GM19238 (cell line): ENCODE results near the gene CNGA2.

Experiments
- DNase-seq: peaks from one replicate; pipeline ENCODE4 v3.0.0; 2011; ENCODE audit warnings: low spot score; ENCODE audit not compliant: insufficient read length

Gene CNGA2

DNA sequence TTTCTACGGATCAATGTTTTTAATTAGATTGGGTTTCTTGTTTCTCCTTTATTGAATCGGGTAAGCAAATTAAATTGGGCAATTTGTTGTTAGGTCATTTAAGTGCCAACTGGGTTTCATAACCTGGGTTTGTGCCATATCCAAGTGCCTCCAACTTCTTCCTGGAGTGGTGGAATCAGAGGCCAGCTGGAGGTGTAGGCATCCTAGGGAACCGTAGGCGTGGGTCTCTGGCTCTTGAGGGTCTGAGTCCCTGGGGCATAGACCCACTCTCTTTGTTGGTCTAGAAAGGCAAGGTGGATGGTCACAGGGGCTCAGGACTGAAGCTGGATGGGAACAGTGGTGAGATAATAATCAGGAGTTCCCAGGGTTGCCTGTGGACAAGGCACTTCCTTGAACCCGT is 18.3 kb downstream of the CNGA2 start:
- DNase-seq: no peak

DNA sequence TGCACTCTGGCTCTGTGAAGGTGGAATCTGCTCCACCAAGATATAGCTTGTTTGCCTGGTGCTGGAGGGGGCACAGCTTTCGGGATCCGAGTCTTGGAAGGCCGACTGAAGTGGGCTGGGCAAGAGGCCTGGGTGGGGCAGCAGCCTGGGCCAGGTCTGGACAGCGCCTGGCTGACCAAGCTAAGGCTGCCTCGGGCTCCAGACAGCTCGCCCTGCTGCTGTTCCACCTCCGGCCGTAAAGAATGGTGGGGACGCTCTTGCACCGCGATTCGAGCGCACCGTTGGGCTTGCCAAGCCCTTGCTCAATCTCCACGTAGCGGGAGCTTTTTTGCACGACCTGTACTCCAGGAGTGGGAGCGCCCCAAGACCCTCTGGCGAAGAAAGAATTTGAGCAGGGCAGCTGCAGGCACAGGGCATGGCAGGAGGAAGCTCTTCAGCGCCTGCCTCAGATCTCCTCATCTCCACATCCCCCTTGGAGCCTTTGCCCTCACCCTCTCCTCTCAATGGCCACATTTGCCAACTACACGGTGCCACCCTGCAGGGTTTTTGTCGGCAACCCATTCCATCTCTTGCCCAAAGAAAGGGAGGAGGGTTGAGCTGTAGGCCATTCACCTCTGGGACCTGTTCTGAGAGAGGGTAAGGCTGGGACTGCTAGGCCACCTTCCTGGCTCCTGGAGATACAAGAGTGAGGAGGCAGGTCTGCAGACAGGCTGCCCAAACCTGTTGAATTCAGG is 18.9 kb downstream of the CNGA2 start:
- DNase-seq: peak; percentile 20

DNA sequence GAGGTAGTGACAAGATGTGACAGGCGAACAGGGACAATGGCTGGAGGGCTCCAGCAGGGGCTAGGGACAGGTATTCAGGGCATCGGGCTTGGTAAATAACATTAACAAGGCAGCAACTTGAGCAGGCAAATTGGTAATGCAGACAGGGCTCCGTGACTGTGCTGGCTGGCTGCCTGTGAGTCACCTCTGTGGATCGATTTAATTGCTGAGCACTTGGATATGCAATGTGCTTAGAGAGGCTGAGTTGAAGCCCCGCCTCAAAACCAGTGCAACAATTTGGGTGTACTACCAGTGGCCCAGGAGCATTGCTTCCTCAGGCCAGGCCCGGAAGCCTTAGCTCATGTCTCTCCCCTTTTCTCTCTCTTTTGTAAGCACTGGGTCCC is 19.5 kb downstream of the CNGA2 start:
- DNase-seq: no peak

DNA sequence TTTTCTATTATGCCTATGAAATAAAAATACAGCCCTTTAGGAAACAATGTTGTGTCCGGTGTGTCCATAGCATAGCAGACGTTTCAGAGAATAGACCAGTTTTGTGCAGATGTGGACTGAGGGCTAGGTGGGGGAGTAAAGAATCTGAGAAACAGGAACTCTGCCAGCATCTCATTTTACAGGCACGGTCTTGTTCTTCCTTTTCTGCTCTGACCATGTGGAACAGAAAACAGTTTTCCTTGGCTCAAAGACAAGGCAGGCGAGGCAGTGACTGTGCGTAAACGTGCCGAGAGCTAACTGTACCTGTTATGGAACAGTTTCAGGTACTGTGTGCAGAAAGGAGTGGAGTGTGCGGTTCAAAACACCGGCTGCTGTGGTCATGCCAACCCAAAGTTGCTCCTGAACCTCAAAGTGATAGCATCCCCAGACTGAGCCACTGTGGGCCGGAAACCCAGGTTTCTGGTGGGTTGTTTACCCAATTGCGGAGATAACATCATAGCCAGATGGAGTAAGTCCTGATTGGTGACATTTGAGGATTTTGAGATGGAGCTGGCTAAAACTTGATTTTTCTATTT is 20.2 kb downstream of the CNGA2 start:
- DNase-seq: no peak

DNA sequence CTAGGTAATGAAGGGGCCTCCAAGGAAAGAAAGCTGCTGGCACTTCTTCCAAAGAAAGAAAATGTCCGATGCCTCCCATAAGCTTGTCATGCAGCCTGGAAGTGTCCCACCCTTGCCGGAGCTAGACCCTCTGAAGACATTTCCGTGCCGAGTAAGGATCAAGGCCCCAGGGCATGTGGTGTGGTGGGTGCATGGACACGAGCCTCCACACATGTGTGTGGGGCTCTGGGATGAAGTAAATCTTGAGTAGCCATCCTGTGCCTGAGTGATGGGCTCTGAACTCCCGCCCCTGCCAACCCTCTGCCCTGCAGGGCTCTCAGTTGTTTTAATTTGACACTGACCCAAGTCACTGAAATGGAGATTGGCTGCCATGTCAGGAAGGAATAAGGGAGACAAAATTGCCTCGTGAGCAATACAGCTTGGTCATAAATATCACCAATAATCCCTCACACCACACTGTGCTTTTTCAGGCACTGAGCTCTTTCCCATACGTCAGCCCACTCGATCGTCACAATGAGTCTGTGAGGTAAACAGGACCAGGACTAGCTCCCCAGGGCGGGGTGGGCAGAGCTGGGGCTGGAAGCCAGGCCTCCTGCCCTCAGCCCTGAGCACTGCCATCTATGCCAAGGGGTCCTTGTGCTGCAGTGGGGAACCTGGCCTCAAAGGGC is 24.6 kb downstream of the CNGA2 start:
- no peak for DNase-seq

DNA sequence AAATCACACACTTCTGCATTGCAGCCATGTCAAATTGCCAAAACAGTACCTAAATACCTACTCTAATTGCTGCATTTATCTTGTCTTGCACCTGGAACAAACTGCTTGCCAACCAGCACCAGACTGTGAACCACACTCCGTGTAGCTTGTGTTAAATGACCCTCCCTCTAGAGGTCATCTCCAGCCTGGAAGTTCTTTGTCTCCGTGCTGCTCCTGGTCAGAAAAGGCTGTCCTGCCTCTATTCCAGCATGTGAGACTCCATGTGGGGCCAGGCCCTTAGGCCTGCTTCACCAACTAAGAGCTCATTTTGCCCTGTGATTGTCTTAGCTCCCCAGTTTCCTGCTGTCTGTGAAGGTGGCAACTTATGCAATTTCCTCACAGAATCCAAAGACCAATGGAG is 28.3 kb downstream of the CNGA2 start:
- no peak for DNase-seq

DNA sequence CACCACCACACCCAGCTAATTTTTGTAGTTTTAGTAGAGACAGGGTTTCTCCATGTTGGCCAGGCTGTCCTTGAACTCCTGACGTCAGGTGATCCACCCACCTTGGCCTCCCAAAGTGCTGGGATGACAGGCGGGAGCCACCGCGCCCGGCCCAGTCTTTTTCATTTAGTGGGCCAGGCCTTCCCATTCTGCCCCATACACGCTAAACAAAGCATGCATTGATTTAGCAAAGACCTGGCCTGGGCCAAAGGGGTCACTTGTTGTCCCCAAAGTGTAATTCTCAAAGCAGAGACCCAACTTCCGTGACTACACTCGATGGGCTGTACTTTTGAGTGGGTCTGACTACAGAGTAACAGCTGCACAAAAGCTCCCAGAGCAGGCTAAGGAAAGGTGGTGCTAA is 29.2 kb downstream of the CNGA2 start:
- no peak for DNase-seq

DNA sequence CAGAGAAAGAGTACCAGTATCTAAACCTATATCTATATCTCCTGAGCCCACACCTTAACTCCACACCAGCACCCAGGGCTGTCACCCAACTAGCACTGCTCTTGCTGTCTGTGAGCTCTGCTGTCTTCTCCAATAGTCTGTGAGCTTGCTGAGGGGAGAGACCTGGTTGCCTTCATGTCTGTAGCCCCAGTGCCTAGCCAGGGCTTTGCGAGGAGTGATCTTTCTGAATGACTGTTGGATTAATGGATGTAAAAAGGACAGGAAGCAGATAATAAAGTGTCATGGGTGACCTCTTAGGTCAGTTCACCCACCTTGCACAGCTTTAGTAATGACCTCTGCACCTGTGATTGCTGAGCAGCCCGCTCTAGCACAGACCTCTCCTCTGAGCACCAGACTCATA is 30.5 kb downstream of the CNGA2 start:
- no peak for DNase-seq

DNA sequence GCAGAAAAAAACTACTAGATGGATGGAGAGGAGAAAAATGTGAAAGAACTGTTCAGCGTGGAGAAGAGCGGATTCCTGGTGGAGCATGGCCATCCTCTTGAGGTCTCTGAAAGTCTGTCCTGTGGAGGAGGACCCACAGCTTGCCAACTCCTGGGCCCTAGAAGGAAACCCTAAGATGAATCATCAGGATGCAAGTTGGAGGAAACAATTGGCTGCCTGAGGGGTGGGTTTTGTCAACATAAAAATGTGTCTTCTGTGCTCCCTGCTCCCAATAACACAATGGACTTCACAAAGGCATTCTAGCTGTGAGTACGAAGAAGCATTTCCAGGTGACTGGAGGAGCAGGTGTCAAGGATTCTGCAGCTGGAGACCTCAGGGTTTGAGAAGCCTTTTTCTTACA is 37.2 kb downstream of the CNGA2 start:
- DNase-seq: no peak

DNA sequence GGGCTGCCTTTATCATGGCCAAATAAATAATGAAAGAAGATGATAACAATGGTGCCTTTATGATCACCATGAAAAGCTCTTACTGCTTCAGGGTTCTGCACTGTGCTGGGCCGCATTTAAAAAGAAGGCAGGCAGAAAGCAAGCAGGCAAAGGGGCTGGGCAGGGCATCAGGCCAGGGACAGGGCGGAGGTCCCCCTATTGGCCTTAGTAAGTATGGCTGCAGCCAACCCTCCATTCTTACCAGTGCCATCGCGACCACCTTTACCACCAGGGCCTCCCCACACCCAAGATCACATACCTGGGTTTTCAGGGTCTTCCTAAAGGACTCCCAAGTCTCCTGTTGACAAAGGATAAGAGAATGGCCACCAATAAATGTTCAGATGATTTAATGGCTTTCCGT is 38.9 kb downstream of the CNGA2 start:
- DNase-seq: no peak

DNA sequence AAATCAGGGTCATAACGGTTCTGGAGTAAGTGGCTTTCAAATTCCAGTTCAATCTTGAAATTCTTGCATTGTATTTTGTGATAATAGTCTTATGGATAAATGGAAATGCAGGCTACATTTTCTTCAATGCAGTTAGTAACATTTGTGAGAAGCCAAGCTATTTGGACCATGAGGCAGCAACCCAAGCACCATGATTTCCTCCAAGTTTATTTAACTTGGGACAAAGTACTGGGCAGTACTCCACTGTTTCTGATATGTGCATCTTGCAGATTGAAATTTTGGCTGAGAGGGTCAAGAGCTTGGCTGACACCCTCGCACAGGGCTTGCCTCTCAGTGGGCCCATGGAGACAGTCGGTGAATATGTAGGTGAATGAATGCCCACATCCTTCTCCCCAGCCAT is 39.9 kb downstream of the CNGA2 start:
- no peak for DNase-seq

DNA sequence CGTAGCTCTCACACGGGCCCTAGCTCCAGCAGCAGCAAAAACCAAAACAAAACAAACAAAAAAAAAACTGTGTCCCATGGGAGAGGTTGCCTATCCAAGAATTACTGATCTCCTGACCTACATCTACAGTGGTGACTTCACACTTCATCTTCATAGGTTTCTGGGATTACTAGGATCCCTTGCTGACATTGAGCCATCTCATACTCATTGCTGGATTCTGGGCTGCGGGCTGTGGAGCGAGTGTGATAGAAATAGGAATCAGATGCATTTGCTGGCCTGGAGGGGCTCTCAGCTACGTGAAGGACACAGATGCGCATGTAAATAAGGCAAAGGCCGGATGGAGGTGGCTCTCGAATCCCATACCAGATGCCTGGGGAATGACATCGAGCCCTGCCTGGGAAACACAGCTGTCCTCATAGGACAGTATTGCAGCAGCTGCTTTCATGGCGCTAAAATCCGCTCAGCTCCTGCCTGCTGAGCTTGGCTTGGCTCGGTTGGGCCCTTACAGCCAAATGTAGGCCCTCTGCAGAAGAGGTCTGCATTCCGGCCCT is 41.7 kb downstream of the CNGA2 start:
- DNase-seq: no peak

DNA sequence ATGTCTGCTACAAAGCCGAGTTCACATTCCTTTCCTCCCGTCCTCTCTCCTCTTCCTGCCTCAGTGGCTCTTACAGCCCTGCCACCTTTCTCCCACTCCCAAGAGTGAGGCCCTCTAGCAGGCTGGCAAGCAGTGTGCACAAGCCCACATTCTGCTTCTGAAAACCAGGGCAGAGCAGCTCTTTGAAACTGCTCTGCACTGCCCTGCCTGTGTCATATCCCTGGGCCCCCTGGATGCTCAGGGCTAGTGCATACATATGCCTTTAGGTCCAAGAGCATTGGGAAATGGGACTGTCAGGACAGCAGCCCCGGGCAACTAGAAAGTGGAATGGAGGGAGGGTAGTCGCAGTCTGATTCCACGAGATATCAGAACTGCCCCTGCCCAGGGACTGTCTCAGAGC is 42.4 kb downstream of the CNGA2 start:
- DNase-seq: no peak

DNA sequence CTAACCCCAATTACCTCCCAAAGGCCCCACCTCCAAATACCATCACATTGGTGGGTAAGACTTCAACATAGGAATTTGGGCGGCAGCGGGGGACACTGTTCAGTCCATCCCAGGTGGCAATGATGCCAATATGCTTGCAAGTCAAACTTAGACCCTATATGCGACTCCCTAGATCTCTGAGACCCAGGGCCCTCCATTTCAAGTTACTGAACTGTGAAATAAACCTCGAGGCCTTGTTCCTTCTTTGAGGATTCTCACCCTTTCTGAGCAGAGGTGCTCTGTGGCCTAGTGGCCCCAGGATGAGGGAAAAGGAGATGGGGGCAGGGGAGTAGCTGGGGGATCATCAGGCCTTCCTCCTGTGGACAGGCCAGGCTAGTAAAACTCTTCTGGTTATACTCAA is 44.7 kb downstream of the CNGA2 start:
- no peak for DNase-seq

DNA sequence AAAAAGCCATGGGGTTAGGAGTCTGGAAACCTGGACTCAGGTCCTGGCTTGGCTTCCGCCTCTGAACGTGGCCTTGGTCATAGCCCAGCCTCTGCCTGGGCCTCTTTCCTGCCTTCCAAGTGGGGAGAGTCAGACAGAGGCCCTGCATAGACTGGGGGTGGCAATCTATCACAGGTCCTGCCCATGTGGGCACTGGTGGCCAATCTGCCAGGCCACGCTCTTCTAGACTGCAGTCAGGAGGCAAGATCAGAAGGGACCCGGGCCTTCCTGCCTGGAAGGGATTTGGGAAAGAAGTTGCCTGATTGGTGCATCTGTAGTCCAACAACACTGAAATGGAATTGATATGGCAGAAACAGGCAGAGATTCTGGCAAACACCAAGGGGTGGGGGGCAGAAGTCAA is 46.1 kb downstream of the CNGA2 start:
- DNase-seq: no peak

DNA sequence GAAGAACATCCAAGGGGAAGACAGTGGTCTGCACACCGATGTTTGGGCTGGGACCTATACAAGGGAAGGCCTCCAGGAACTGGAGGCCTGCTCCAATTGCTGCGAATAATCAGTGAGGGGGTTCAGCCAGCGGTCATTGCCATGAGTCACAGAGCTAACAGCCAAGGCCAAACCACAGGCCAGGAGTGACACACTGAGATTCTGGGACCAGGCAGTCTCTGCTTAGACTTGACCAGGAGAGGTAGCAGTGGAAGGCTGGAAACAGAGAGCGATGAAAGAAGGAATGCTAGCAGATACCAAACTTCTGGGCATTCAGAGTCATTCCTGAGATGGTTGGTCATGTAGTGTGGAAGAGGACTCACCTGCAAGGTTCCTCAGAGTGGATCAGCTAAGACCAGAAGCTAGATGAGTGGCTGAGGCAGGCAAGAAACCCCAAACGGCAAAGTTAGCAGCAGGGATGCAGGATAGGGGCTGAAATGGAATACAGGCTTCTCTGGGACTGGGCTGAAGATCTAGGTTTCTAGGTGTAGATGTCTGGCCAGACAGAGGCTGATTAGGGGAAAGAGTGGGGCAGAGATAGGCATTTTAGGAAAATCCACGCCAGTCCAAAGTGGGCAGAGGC is 54.7 kb downstream of the CNGA2 start:
- DNase-seq: no peak

DNA sequence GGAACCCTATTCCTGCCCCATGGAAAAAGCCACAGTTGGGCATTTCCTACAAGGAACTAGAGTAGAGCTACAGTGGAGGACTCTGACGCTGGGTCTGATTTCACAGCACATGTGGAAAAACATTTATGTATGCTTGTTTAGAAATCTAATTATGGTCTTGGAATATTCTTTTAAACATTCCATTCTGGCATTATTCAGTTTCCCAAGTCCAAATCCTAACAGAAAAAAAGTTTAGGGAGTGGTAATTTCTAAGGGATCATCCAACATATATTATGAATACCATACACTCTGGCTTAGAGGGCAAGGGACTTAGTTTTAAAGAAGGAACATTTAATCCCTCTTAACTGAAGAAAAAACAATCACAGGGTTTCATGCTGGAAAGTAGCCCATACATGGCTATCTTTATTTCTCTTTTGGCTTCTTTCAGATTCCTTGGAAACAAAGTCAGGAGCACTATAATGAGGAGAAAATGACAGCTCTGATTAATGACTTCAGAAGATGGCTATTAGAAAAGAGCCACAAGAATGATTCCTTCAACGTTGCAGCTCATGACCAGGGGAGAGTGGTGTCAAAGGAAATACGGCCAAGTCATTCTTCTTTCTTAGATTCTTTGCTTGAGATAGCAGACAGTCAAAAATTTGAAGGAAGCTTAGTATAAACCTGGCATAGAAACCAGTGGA is 56.1 kb downstream of the CNGA2 start:
- no peak for DNase-seq

DNA sequence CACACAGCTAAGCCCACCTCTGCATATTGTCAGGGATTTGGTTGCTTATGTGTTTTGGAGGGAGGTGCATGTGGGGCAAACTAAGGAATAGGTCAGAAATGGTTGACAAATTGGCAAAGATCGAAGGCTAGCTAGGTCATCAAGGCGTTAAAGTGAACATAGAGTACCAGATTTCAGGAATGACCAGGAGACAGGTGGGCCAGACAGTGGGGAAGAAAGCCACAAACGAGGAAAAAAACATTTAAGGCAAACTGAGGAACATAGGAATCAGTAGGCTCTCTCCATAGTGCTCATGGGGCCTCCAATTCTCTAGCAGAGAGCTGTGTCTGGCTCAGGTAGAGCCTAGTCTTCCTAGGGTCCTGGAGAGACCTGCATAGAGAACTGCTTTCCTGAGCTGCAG is 57.4 kb downstream of the CNGA2 start:
- DNase-seq: no peak

DNA sequence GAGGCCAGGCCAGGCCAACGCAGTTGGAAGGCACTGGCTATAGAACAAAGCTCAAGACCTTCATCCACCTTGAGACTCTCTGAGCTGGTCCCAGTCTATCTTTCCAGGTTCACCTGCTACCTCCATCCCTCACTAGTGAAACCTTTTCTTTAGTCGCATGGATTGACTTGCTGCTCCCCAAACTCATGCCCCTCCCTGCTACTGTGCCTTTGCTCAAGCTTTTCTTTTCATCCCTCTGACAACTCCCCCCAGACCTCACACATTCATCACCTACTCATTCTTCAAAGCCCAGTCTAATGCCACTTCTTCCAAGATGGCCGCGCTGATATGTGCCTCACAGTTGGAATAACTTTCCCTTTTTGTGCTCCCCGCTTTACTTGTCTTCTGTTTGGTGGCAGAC is 58.0 kb downstream of the CNGA2 start:
- no peak for DNase-seq

DNA sequence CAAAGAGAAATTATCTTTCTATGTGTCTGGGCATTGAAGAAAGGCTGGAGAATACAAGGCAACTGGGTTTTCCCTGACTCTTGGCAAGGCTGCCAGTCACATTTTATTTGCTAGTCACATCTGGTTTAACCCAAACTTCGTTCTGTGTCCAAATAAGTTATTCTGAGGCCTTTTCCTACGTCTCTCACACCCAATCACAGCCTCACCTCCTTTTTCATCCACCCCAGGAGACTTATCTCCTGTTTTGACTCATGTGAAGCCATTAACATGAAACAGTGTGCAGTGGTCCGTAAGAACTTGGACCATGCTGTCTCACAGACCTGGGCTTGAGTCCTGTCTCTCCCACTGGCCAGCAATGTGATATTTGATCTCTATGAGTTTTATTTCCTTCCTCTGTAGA is 59.3 kb downstream of the CNGA2 start:
- no peak for DNase-seq
